WTC11 (cell line): ENCODE results near the gene UNC93A. TPM values are rescaled to one million over a fixed set of nuclear protein-coding genes. Genes with fewer than 3 reads are reported as not detected.
A peak's percentile ranks its signal among the peaks of the same experiment; 100 is the strongest.

Source experiments
- ATAC-seq: fragments of 200-7000 bp; cut with Tn5 transposase; 2 replicates; pipeline ENCODE4 v1.10.0; 2021; ENCODE audit warnings: mild to moderate bottlenecking, moderate library complexity
- CTCF ChIA-PET: fragments of 300-600 bp; sonication (Branson Sonifier 250); formaldehyde crosslinking; loops from one replicate; lab custom pipeline; 2021; ENCODE audit warnings: antibody characterized with exemption; lab: Charles Lee
- POLR2A ChIA-PET: fragments of 350-600 bp; sonication (Branson Sonifier 250); formaldehyde crosslinking; loops from one replicate; lab custom pipeline; 2021; ENCODE audit warnings: antibody characterized with exemption; lab: Charles Lee
- DNase-seq: peaks from one replicate; pipeline ENCODE4 v3.0.0; 2021; ENCODE audit warnings: low spot score
- H3K27ac Mint-ChIP-seq: 2 replicates; pipeline ENCODE4 v1.8.0; 2021; ENCODE audit warnings: mixed read lengths
- H3K27me3 Mint-ChIP-seq: 2 replicates; pipeline ENCODE4 v1.8.0; 2021; ENCODE audit warnings: low read depth, mild to moderate bottlenecking, moderate library complexity, mixed read lengths
- H3K36me3 Mint-ChIP-seq: 2 replicates; pipeline ENCODE4 v1.8.0; 2021; ENCODE audit warnings: mixed read lengths
- H3K4me1 Mint-ChIP-seq: 2 replicates; pipeline ENCODE4 v1.8.0; 2022; ENCODE audit warnings: mixed read lengths
- H3K4me3 Mint-ChIP-seq: 2 replicates; pipeline ENCODE4 v1.8.0; 2021; ENCODE audit warnings: mild to moderate bottlenecking, moderate library complexity, mixed read lengths
- H3K9me3 Mint-ChIP-seq: 2 replicates; pipeline ENCODE4 v1.8.0; 2021; ENCODE audit warnings: mixed read lengths
- ATF2 ChIP-seq: sonication (generic); formaldehyde crosslinking; IDR thresholded peaks from 2 replicates; pipeline ENCODE4 v1.8.1; 2022; ENCODE audit warnings: low read depth, missing genetic modification reagents, borderline replicate concordance
- ATF6 ChIP-seq: sonication (generic); formaldehyde crosslinking; IDR thresholded peaks from 2 replicates; pipeline ENCODE4 v1.8.1; 2023; ENCODE audit warnings: mild to moderate bottlenecking, missing genetic modification reagents
- CDX4 ChIP-seq: fragments of 250-450 bp; sonication (Bioruptor Pico); IDR thresholded peaks from 2 replicates; pipeline ENCODE4 v1.9.0; 2021; ENCODE audit warnings: moderate library complexity, mild to moderate bottlenecking, inconsistent platforms, borderline replicate concordance
- E2F1 ChIP-seq: sonication (generic); formaldehyde crosslinking; IDR thresholded peaks from 2 replicates; pipeline ENCODE4 v1.8.0; 2022; ENCODE audit warnings: mild to moderate bottlenecking, missing genetic modification reagents
- EMX1 ChIP-seq: fragments of 250-450 bp; sonication (Bioruptor Pico); IDR thresholded peaks from 2 replicates; pipeline ENCODE4 v1.8.0; 2021; ENCODE audit warnings: mild to moderate bottlenecking
- MYBL2 ChIP-seq: sonication (generic); formaldehyde crosslinking; IDR thresholded peaks from 2 replicates; pipeline ENCODE4 v1.8.1; 2023; ENCODE audit warnings: mild to moderate bottlenecking, moderate library complexity, missing genetic modification reagents
- NFE2L1 ChIP-seq: sonication (generic); formaldehyde crosslinking; IDR thresholded peaks from 2 replicates; pipeline ENCODE4 v1.8.1; 2023; ENCODE audit warnings: missing genetic modification reagents
- PRRX2 ChIP-seq: fragments of 250-450 bp; sonication (Bioruptor Pico); IDR thresholded peaks from 2 replicates; pipeline ENCODE4 v1.8.0; 2021; ENCODE audit warnings: mild to moderate bottlenecking
- TEAD1 ChIP-seq: sonication (generic); formaldehyde crosslinking; IDR thresholded peaks from 2 replicates; pipeline ENCODE4 v1.8.0; 2022; ENCODE audit warnings: mild to moderate bottlenecking, missing genetic modification reagents
- USF1 ChIP-seq: sonication (generic); formaldehyde crosslinking; IDR thresholded peaks from 2 replicates; pipeline ENCODE4 v1.8.0; 2022; ENCODE audit warnings: mild to moderate bottlenecking, missing genetic modification reagents
- ZNF232 ChIP-seq: sonication (generic); formaldehyde crosslinking; IDR thresholded peaks from 2 replicates; pipeline ENCODE4 v1.8.0; 2022; ENCODE audit warnings: mild to moderate bottlenecking, missing genetic modification reagents
- ZNF263 ChIP-seq: sonication (generic); formaldehyde crosslinking; IDR thresholded peaks from 2 replicates; pipeline ENCODE4 v1.8.1; 2022; ENCODE audit warnings: low read depth, mild to moderate bottlenecking, moderate library complexity, missing genetic modification reagents
- ZNF281 ChIP-seq: sonication (generic); formaldehyde crosslinking; IDR thresholded peaks from 2 replicates; pipeline ENCODE4 v1.8.0; 2023; ENCODE audit warnings: mild to moderate bottlenecking, missing genetic modification reagents
- ZNF396 ChIP-seq: fragments of 250-450 bp; sonication (Bioruptor Pico); IDR thresholded peaks from 2 replicates; pipeline ENCODE4 v1.8.0; 2021; ENCODE audit warnings: mild to moderate bottlenecking, moderate library complexity, borderline replicate concordance
- ZNF512 ChIP-seq: sonication (generic); formaldehyde crosslinking; IDR thresholded peaks from 2 replicates; pipeline ENCODE4 v1.8.1; 2022; ENCODE audit warnings: missing genetic modification reagents, borderline replicate concordance
- ZSCAN18 ChIP-seq: fragments of 250-450 bp; sonication (Bioruptor Pico); IDR thresholded peaks from 2 replicates; pipeline ENCODE4 v2.1.2; 2022; ENCODE audit warnings: mild to moderate bottlenecking, moderate library complexity
- total RNA-seq: library from RNA; stranded (reverse); gene quantifications from 3 replicates; pipeline ENCODE4 v1.2.3, GENCODE V29; 2021

UNC93A gene
- total RNA-seq, 1 experiment from 2014 or later = 0.70 TPM

GRCh38 chr6:167349631-167350274 lies 58.6 kb downstream of the UNC93A start:
- Mint-ChIP-seq H3K36me3 (peaks cover 20% of the 10 kb centered on the region), H3K27me3 (peaks cover 50% of the 10 kb centered on the region), H3K4me3 (peak overlapping the region; percentile 62), H3K4me1 (peaks cover 21% of the 10 kb centered on the region), H3K27ac (no peak overlapping the region), H3K9me3 (peaks cover 14% of the 10 kb centered on the region)
- ChIA-PET POLR2A (no interaction called here), CTCF (interaction anchor here (0.7 to 1.6 kb wide), 2 partner anchors 52 to 101 kb away, joined by 4 to 5 read pairs; no protein-coding TSS in a partner anchor)
- TF ChIP-seq ZNF512 = no peak
- DNase-seq (no peak), ATAC-seq (no peak)

GRCh38 chr6:167350275-167350696 lies 59.2 kb downstream of the UNC93A start:
- Mint-ChIP-seq H3K4me1 (peaks cover 21% of the 10 kb centered on the region), H3K27ac (no peak overlapping the region), H3K36me3 (peaks cover 20% of the 10 kb centered on the region), H3K9me3 (peaks cover 14% of the 10 kb centered on the region), H3K4me3 (peak overlapping the region; percentile 62), H3K27me3 (peaks cover 50% of the 10 kb centered on the region)
- DNase-seq (no peak), ATAC-seq (peak; percentile 17)
- CTCF ChIA-PET = interaction anchor here (1.1 to 1.6 kb wide), 8 partner anchors 13 to 190 kb away, joined by 4 to 10 read pairs (median 6); no protein-coding TSS in a partner anchor
- TF ChIP-seq ZNF396 (CRISPR knock-in tag) (no peak), ZSCAN18 (CRISPR knock-in tag) (no peak), CDX4 (CRISPR knock-in tag) (no peak), E2F1 (CRISPR knock-in tag) (no peak), PRRX2 (CRISPR knock-in tag) (no peak), ZNF281 (no peak), MYBL2 (CRISPR knock-in tag) (no peak), ZNF263 (CRISPR knock-in tag) (no peak), ZNF232 (CRISPR knock-in tag) (no peak)
- POLR2A ChIA-PET = no interaction called here

GRCh38 chr6:167350731-167351655 lies 59.9 kb downstream of the UNC93A start:
- Mint-ChIP-seq H3K4me3 (peak overlapping the region; percentile 67), H3K27ac (no peak overlapping the region), H3K27me3 (peaks cover 50% of the 10 kb centered on the region), H3K4me1 (peaks cover 21% of the 10 kb centered on the region), H3K36me3 (peaks cover 20% of the 10 kb centered on the region), H3K9me3 (peaks cover 14% of the 10 kb centered on the region)
- ATAC-seq (peak; percentile 84), DNase-seq (peak; percentile 97)
- ChIA-PET POLR2A (no interaction called here), CTCF (interaction anchor here (0.6 to 2.2 kb wide), 53 partner anchors 8 to 1163 kb away, joined by 3 to 17 read pairs (median 4); partner anchors contain the start of gene UNC93A)
- TF ChIP-seq EMX1 (CRISPR knock-in tag) (no peak), NFE2L1 (CRISPR knock-in tag) (peak; percentile 43; the same call in 1 of the 2 replicates), ATF2 (CRISPR knock-in tag) (no peak), ZNF232 (CRISPR knock-in tag) (peak; percentile 78; the same call in 1 of the 2 replicates), ATF6 (no peak), TEAD1 (CRISPR knock-in tag) (peak; percentile 69; the same call in 1 of the 2 replicates), USF1 (peak; percentile 72)
